Spleen (tissue), 11 donors: ENCODE data around the gene PPM1L. TPM values are rescaled to one million over a fixed set of nuclear protein-coding genes. Genes with fewer than 3 reads are reported as not detected.
"Not testable (repeated sequence)": the region's sequence is repeated elsewhere in the genome, so short reads cannot be mapped to it uniquely, and the experiment has no call there.

Source experiments
- DNase-seq: peaks from one replicate; pipeline ENCODE4 v3.0.0-alpha.2; 2020
- H3K27ac ChIP-seq, 8 donors: fragments of 200-600 bp; sonication (generic) in 7 of 8; 1 replicate in 4 of 8; 2 replicates in 4 of 8; pipeline versions ENCODE4 v1.5.0 to v1.8.0; 2016 to 2021; ENCODE audit warnings: inconsistent platforms in 4 of 8, mild to moderate bottlenecking in 4 of 8, moderate library complexity in 1 of 8
- H3K27me3 ChIP-seq, 7 donors: fragments of 200-600 bp; sonication (generic) in 6 of 7; replicated peaks in 1 of 7; 1 replicate in 4 of 7; 2 replicates in 3 of 7; pipeline versions ENCODE4 v1.5.0 to v1.8.0; 2016 to 2021; ENCODE audit warnings: inconsistent platforms in 3 of 7, mild to moderate bottlenecking in 1 of 7
- H3K36me3 ChIP-seq, 6 donors: fragments of 200-600 bp; sonication (generic) in 5 of 6; 1 replicate in 4 of 6; 2 replicates in 2 of 6; pipeline versions ENCODE4 v1.5.0 to v1.8.0; 2016 to 2021; ENCODE audit warnings: inconsistent platforms in 2 of 6
- H3K4me1 ChIP-seq, 6 donors: fragments of 200-600 bp; sonication (generic) in 5 of 6; 1 replicate in 3 of 6; 2 replicates in 3 of 6; pipeline versions ENCODE4 v1.5.0 to v1.8.0; 2016 to 2021; ENCODE audit warnings: inconsistent platforms in 3 of 6
- H3K4me3 ChIP-seq, 8 donors: fragments of 200-600 bp; sonication (generic) in 7 of 8; 1 replicate in 4 of 8; 2 replicates in 4 of 8; pipeline versions ENCODE4 v1.5.0 to v1.8.0; 2016 to 2021; ENCODE audit warnings: inconsistent platforms in 4 of 8, mild to moderate bottlenecking in 4 of 8, moderate library complexity in 2 of 8
- H3K9me3 ChIP-seq, 8 donors: fragments of 200-600 bp; sonication (generic) in 7 of 8; 1 replicate in 4 of 8; 2 replicates in 4 of 8; pipeline versions ENCODE4 v1.5.0 to v1.8.0; 2016 to 2021; ENCODE audit warnings: inconsistent platforms in 4 of 8
- CTCF ChIP-seq, 11 experiments: fragments of 200-600 bp in 7 of 11; fragments of 450-650 bp in 4 of 11; sonication (generic) in 4 of 11; IDR thresholded peaks in 8 of 11; conservative IDR thresholded peaks in 3 of 11; 1 replicate in 7 of 11; 2 replicates in 4 of 11; pipeline versions ENCODE4 v1.4.0 to v1.8.0; 2016 to 2021; ENCODE audit warnings: antibody characterized with exemption in 11 of 11, inconsistent platforms in 4 of 11, mild to moderate bottlenecking in 1 of 11
- POLR2A ChIP-seq, 3 donors: fragments of 450-650 bp; IDR thresholded peaks; one replicate each; pipeline ENCODE4 v1.5.1; 2017; ENCODE audit warnings: antibody characterized with exemption in 3 of 3, mild to moderate bottlenecking in 1 of 3
- POLR2AphosphoS5 ChIP-seq, 3 donors: sonication (generic); formaldehyde crosslinking; IDR thresholded peaks; one replicate each; pipeline ENCODE4 v1.5.1; 2017; ENCODE audit warnings: antibody characterized with exemption in 3 of 3
- WGBS, 5 donors: extraction: QIAGEN DNeasy Blood & Tissue Kit in 3 of 5; methylation state at CpG; one replicate each; pipeline versions ENCODE4 v1.1.5 to v1.1.7; 2013 to 2018; 5-methylcytosine and 5-hydroxymethylcytosine counted together
- intact Hi-C: fragments of 100-400 bp; cut with DNase I; formaldehyde crosslinking; loops from one replicate; pipeline ENCODE4 v1.15.0; 2023; ENCODE audit warnings: low total_unique reads
- polyA plus RNA-seq, 3 donors: library from polyadenylated mRNA; stranded (reverse); fragments of 200-250 nt; gene quantifications; one replicate each; pipeline ENCODE4 v1.2.1, GENCODE V29; 2013
- total RNA-seq, 7 donors: library from RNA; depleted of rRNA in 3 of 7; stranded (reverse); fragments of >200 nt in 3 of 7; fragmentation: NEBNext Ultra II Directional in 4 of 7; extraction: Animal tissue kit (Norgen Biotek cat#: 25700) in 4 of 7; gene quantifications; one replicate each; pipeline versions ENCODE4 v1.1.0 to v1.2.1, GENCODE V29; 2016 to 2021
- donor health status: healthy with polysubstance abuse.
- donor health status: DM: no; HTN: no; CAD: no; lungs with moderate emphysema.
- donor health status: DM: no; HTN: no; CAD: no.
- donor health status: Bipolar disorder and iron deficiency.
- donor health status: healthy.
- donor health status: DM: no; HTN: no; CAD: no.
- donor health status: DM: yes; HTN: yes; CAD: no.

PPM1L gene
- total and polyA plus RNA-seq, 10 donors: 0.63 to 16.7 (median 12.2) TPM

DNA sequence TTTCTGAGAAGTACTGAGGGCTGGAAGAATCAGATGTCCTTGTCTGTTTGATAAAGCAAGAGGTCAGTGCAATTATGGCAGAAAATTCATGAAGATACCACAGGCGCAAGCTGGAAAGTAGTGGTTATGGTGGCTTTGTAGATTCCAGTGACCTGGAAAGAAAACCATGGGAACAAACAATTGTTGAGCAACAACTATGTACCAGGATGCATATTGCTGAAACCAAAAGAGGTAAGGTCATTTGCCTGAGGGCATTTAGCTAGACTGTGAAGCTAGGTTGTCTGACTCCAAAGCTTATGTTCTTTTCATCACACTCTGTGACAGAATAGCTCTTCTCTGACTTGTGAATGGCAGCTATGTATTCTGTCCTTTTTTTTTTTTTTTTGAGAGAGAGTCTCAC is 275.1 kb downstream of the PPM1L start:
- TF ChIP-seq CTCF (IDR thresholded peaks at IDR 0.05 in 8 of 11, conservative IDR thresholded peaks at IDR 0.05 in 3 of 11) (no peak), POLR2AphosphoS5 (IDR thresholded peaks at IDR 0.05) (no peak), POLR2A (IDR thresholded peaks at IDR 0.05) (no peak)
- no peak overlapping the region for H3K4me3 ChIP-seq
- no peaks in the 10 kb centered on the region for H3K36me3 ChIP-seq
- peaks cover 0 to 14% (median 10%) of the 10 kb centered on the region in 6 donors for H3K4me1 ChIP-seq
- H3K27ac ChIP-seq: no peak overlapping the region
- peaks cover 0 to 6% (median 0%) of the 10 kb centered on the region in 8 donors for H3K9me3 ChIP-seq
- H3K27me3 ChIP-seq: no peaks in the 10 kb centered on the region
- WGBS, 5 donors: 85 to 100% (median 92%) methylated on average over 1 of the region's 1 CpG
- DNase-seq: no peak
- intact Hi-C loops: no loop called here

GRCh38 chr3:161034913-161035550 is 279.0 kb downstream of the PPM1L start:
- DNase-seq, H3K36me3 ChIP-seq, intact Hi-C loops, H3K27me3 ChIP-seq, H3K9me3 ChIP-seq: not testable (repeated sequence)
- H3K4me3 ChIP-seq: peak overlapping the region in 1 of 8 donors; percentile 32
- H3K4me1 ChIP-seq: peaks cover 0 to 21% (median 11%) of the 10 kb centered on the region in 6 donors
- H3K27ac ChIP-seq: peak overlapping the region in 7 of 8 donors; percentile 66 to 85 (median 81)
- WGBS, 5 donors: 6 to 22% (median 10%) methylated on average over 5 of the region's 5 CpGs

- TF ChIP-seq POLR2A (IDR thresholded peaks at IDR 0.05): no peak
- TF ChIP-seq POLR2AphosphoS5 (IDR thresholded peaks at IDR 0.05): no peak
- no peak for TF ChIP-seq CTCF (IDR thresholded peaks at IDR 0.05 in 8 of 11, conservative IDR thresholded peaks at IDR 0.05 in 3 of 11)
- H3K36me3 ChIP-seq: no peaks in the 10 kb centered on the region
- 13 to 30% (median 25%) methylated on average over 2 of the region's 2 CpGs for WGBS, 5 donors
- H3K27ac ChIP-seq: peak overlapping the region in 7 of 8 donors; percentile 66 to 85 (median 81)
- peak overlapping the region in 1 of 8 donors; percentile 32 for H3K4me3 ChIP-seq
- no peak for DNase-seq
- peaks cover 0 to 6% (median 0%) of the 10 kb centered on the region in 8 donors for H3K9me3 ChIP-seq
- peaks cover 0 to 21% (median 11%) of the 10 kb centered on the region in 6 donors for H3K4me1 ChIP-seq
- no peaks in the 10 kb centered on the region for H3K27me3 ChIP-seq
- intact Hi-C loops: no loop called here
These were observed 279.7 kb downstream of the PPM1L start for GRCh38 chr3:161035711-161036110.

- Histone ChIP-seq H3K36me3 (no peaks in the 10 kb centered on the region), H3K9me3 (no peaks in the 10 kb centered on the region), H3K27ac (no peak overlapping the region), H3K27me3 (no peaks in the 10 kb centered on the region), H3K4me3 (no peak overlapping the region), H3K4me1 (peaks cover 0 to 21% (median 11%) of the 10 kb centered on the region in 6 donors)
- intact Hi-C loops: no loop called here
- WGBS, 5 donors: 78 to 84% (median 80%) methylated on average over 3 of the region's 3 CpGs
- TF ChIP-seq POLR2AphosphoS5 (IDR thresholded peaks at IDR 0.05) (no peak), POLR2A (IDR thresholded peaks at IDR 0.05) (no peak)
- no peak for DNase-seq
These were observed 282.7 kb downstream of the PPM1L start for GRCh38 chr3:161038725-161039124.

GRCh38 chr3:161042023-161042501 is 286.0 kb downstream of the PPM1L start:
- no peak overlapping the region for H3K4me3 ChIP-seq
- no peaks in the 10 kb centered on the region for H3K27me3 ChIP-seq
- 75 to 84% (median 76%) methylated on average over 2 of the region's 2 CpGs for WGBS, 5 donors
- TF ChIP-seq CTCF (IDR thresholded peaks at IDR 0.05 in 8 of 11, conservative IDR thresholded peaks at IDR 0.05 in 3 of 11) (no peak), POLR2A (IDR thresholded peaks at IDR 0.05) (no peak), POLR2AphosphoS5 (IDR thresholded peaks at IDR 0.05) (no peak)
- no peaks in the 10 kb centered on the region for H3K4me1 ChIP-seq
- no peaks in the 10 kb centered on the region for H3K36me3 ChIP-seq
- intact Hi-C loops: no loop called here
- no peak for DNase-seq
- no peak overlapping the region for H3K27ac ChIP-seq
- no peaks in the 10 kb centered on the region for H3K9me3 ChIP-seq
